Body of pancreas (tissue), 4 donors: ENCODE measurements around the gene P3H2.

Experiments used
- CTCF ChIP-seq, 7 experiments: fragments of 450-650 bp in 4 of 7; fragments of 200-600 bp in 3 of 7; sonication (generic) in 3 of 7; IDR thresholded peaks; one replicate each; pipeline ENCODE4 v1.5.1; 2016 to 2019; ENCODE audit warnings: antibody characterized with exemption in 7 of 7
- POLR2A ChIP-seq, 3 donors: fragments of 450-650 bp; IDR thresholded peaks; one replicate each; pipeline ENCODE4 v1.6.1; 2016; ENCODE audit warnings: antibody characterized with exemption in 3 of 3, mild to moderate bottlenecking in 2 of 3

GRCh38 chr3:190018460-190018859, 102.2 kb downstream of the P3H2 start:
- TF ChIP-seq POLR2A (IDR thresholded peaks at IDR 0.05) (no peak), CTCF (IDR thresholded peaks at IDR 0.05) (no peak)
